H1 (cell line): Measurements from ENCODE around the gene STPG1. TPM values are rescaled to one million over a fixed set of nuclear protein-coding genes. Genes with fewer than 3 reads are reported as not detected.

Source experiments
- CTCF ChIA-PET: fragments of 300-600 bp; sonication (Branson Sonifier 250); formaldehyde crosslinking; loops from one replicate; lab custom pipeline; 2021; ENCODE audit not compliant: partially characterized antibody; lab: Charles Lee
- POLR2A ChIA-PET: fragments of 300-600 bp; sonication (Branson Sonifier 250); formaldehyde crosslinking; loops from one replicate; lab custom pipeline; 2021; ENCODE audit warnings: inconsistent platforms; ENCODE audit not compliant: partially characterized antibody; lab: Charles Lee
- DNase-seq, 2 experiments: peaks; one replicate each; pipeline versions ENCODE4 v3.0.0 to v3.0.0-alpha.2; 2010 to 2022; ENCODE audit warnings: low spot score in 2 of 2, low read depth in 1 of 2, mixed read lengths in 1 of 2
- FAIRE-seq: peaks from 2 replicates; lab custom pipeline; 2011; peaks lifted over from hg19 to GRCh38; lab: Jason Lieb, UNC
- H2AFZ ChIP-seq: 2 replicates; pipeline ENCODE4 v1.8.1; 2012; ENCODE audit warnings: low read length, inconsistent platforms
- H2AK5ac ChIP-seq: 2 replicates; pipeline ENCODE4 v1.6.1; 2013; ENCODE audit warnings: low read depth, low read length
- H2BK120ac ChIP-seq: replicated peaks from 2 replicates; pipeline ENCODE3; 2013; ENCODE audit warnings: low read depth, low read length, inconsistent platforms
- H2BK12ac ChIP-seq: 2 replicates; pipeline ENCODE4 v1.6.1; 2013; ENCODE audit warnings: low read depth, low read length
- H2BK15ac ChIP-seq: 2 replicates; pipeline ENCODE4 v1.6.1; 2013; ENCODE audit warnings: low read length
- H2BK20ac ChIP-seq: 2 replicates; pipeline ENCODE4 v1.6.1; 2013; ENCODE audit warnings: low read length
- H2BK5ac ChIP-seq: 2 replicates; pipeline ENCODE4 v1.6.1; 2013; ENCODE audit warnings: low read depth, low read length
- H3K14ac ChIP-seq: 2 replicates; pipeline ENCODE4 v1.6.1; 2013; ENCODE audit warnings: inconsistent platforms; ENCODE audit not compliant: insufficient read length
- H3K18ac ChIP-seq: 2 replicates; pipeline ENCODE4 v1.6.1; 2013; ENCODE audit warnings: low read length; ENCODE audit errors: extremely low read depth
- H3K23ac ChIP-seq: 2 replicates; pipeline ENCODE4 v1.6.1; 2013; ENCODE audit warnings: inconsistent platforms; ENCODE audit not compliant: insufficient read length
- H3K23me2 ChIP-seq: 2 replicates; pipeline ENCODE4 v1.6.1; 2013; ENCODE audit warnings: low read depth, low read length
- H3K27ac ChIP-seq: 2 replicates; pipeline ENCODE4 v1.6.1; 2011; ENCODE audit warnings: low read depth, low read length, inconsistent platforms
- H3K27me3 ChIP-seq, 4 experiments: replicated peaks in 1 of 4; 1 replicate in 1 of 4; 2 replicates in 3 of 4; pipeline versions ENCODE4 v1.6.1 to v1.8.1; 2011 to 2013; ENCODE audit warnings: low read length in 3 of 4, mild to moderate bottlenecking in 3 of 4, inconsistent platforms in 2 of 4, mixed read lengths in 2 of 4, moderate library complexity in 1 of 4; ENCODE audit not compliant: control insufficient read depth in 3 of 4, insufficient read depth in 3 of 4; ENCODE audit errors: extremely low read depth in 1 of 4
- H3K36me3 ChIP-seq, 4 experiments: 2 replicates each; pipeline versions ENCODE4 v1.6.1 to v1.8.1; 2011 to 2013; ENCODE audit warnings: mild to moderate bottlenecking in 4 of 4, low read length in 3 of 4, moderate library complexity in 2 of 4, control low read depth in 1 of 4, inconsistent platforms in 1 of 4; ENCODE audit not compliant: insufficient read depth in 4 of 4, control insufficient read depth in 2 of 4
- H3K4ac ChIP-seq: replicated peaks from 2 replicates; pipeline ENCODE3; 2013; ENCODE audit warnings: low read length, low read depth, mixed read lengths, inconsistent platforms; ENCODE audit not compliant: insufficient read length
- H3K4me1 ChIP-seq, 4 experiments: replicated peaks in 1 of 4; 1 replicate in 1 of 4; 2 replicates in 3 of 4; pipeline versions ENCODE4 v1.6.1 to v1.8.1; 2011 to 2013; ENCODE audit warnings: low read length in 3 of 4, inconsistent platforms in 2 of 4, mixed read lengths in 1 of 4; ENCODE audit not compliant: insufficient read depth in 4 of 4, control insufficient read depth in 3 of 4
- H3K4me2 ChIP-seq, 2 experiments: 2 replicates each; pipeline versions ENCODE4 v1.6.1 to v1.8.1; 2011 to 2013; ENCODE audit warnings: low read depth in 2 of 2, low read length in 2 of 2, control low read depth in 1 of 2, inconsistent platforms in 1 of 2, mild to moderate bottlenecking in 1 of 2; ENCODE audit not compliant: insufficient read depth in 1 of 2
- H3K4me3 ChIP-seq, 4 experiments: fragments of 200-600, 300-600 bp in 1 of 4; sonication (generic), shearing (Covaris generic), sonication (Bioruptor Twin) in 1 of 4; 2 replicates each; pipeline versions ENCODE4 v1.5.1 to v1.8.1; 2011 to 2016; ENCODE audit warnings: low read length in 4 of 4, low read depth in 3 of 4, control low read depth in 2 of 4, inconsistent platforms in 2 of 4, mild to moderate bottlenecking in 2 of 4, mixed read lengths in 1 of 4, moderate library complexity in 1 of 4; ENCODE audit not compliant: insufficient read depth in 2 of 4; ENCODE audit errors: extremely low read depth in 1 of 4
- H3K56ac ChIP-seq: replicated peaks from 2 replicates; pipeline ENCODE3; 2013; ENCODE audit warnings: low read depth, mild to moderate bottlenecking, mixed read lengths, low read length, inconsistent platforms; ENCODE audit not compliant: insufficient read length
- H3K79me1 ChIP-seq: 2 replicates; pipeline ENCODE4 v1.6.1; 2013; ENCODE audit warnings: low read depth, low read length, control low read depth
- H3K79me2 ChIP-seq, 2 experiments: 2 replicates each; pipeline versions ENCODE4 v1.6.1 to v1.8.1; 2012 to 2013; ENCODE audit warnings: low read length in 2 of 2, mild to moderate bottlenecking in 2 of 2, inconsistent platforms in 1 of 2; ENCODE audit not compliant: insufficient read depth in 2 of 2, control insufficient read depth in 1 of 2
- H3K9ac ChIP-seq, 4 experiments: replicated peaks in 1 of 4; 1 replicate in 1 of 4; 2 replicates in 3 of 4; pipeline versions ENCODE4 v1.6.1 to v1.8.1; 2011 to 2013; ENCODE audit warnings: low read depth in 3 of 4, low read length in 3 of 4, control low read depth in 2 of 4, mild to moderate bottlenecking in 2 of 4, moderate library complexity in 2 of 4, inconsistent platforms in 1 of 4; ENCODE audit errors: extremely low read depth in 1 of 4
- H3K9me3 ChIP-seq, 2 experiments: 2 replicates each; pipeline versions ENCODE4 v1.6.1 to v1.8.1; 2012 to 2013; ENCODE audit warnings: mild to moderate bottlenecking in 2 of 2, moderate library complexity in 2 of 2, control low read depth in 1 of 2, inconsistent platforms in 1 of 2, low read depth in 1 of 2, low read length in 1 of 2, mixed read lengths in 1 of 2; ENCODE audit not compliant: insufficient read depth in 2 of 2
- H4K20me1 ChIP-seq, 2 experiments: replicated peaks in 1 of 2; 2 replicates each; pipeline versions ENCODE3 to v1.8.1; 2011 to 2013; ENCODE audit warnings: inconsistent platforms in 2 of 2, low read length in 2 of 2, mild to moderate bottlenecking in 1 of 2; ENCODE audit not compliant: insufficient read depth in 2 of 2, control insufficient read depth in 1 of 2
- H4K5ac ChIP-seq: 2 replicates; pipeline ENCODE4 v1.6.1; 2013; ENCODE audit warnings: low read length, low read depth, mixed read lengths, inconsistent platforms; ENCODE audit not compliant: insufficient read length
- H4K8ac ChIP-seq: 2 replicates; pipeline ENCODE4 v1.8.0; 2013; ENCODE audit warnings: mild to moderate bottlenecking, moderate library complexity, low read length, inconsistent platforms; ENCODE audit not compliant: insufficient read depth; ENCODE audit errors: extremely low read depth
- H4K91ac ChIP-seq: replicated peaks from 2 replicates; pipeline ENCODE3; 2013; ENCODE audit warnings: low read length, mixed read lengths, inconsistent platforms; ENCODE audit not compliant: insufficient read length
- BRCA1 ChIP-seq: IDR thresholded peaks from 2 replicates; pipeline ENCODE4 v1.6.1; 2012; ENCODE audit warnings: low read depth, low read length, improper control_type of control experiment
- CHD1 ChIP-seq: IDR thresholded peaks from 2 replicates; pipeline ENCODE4 v1.6.1; 2012; ENCODE audit warnings: low read depth, low read length, improper control_type of control experiment
- E2F6 ChIP-seq: IDR thresholded peaks from 2 replicates; pipeline ENCODE4 v1.6.1; 2012; ENCODE audit warnings: inconsistent platforms
- EZH2 ChIP-seq: fragments of 200-600 bp; sonication (generic); IDR thresholded peaks from 2 replicates; pipeline ENCODE4 v1.7.1; 2012; ENCODE audit warnings: low read depth, mild to moderate bottlenecking, moderate library complexity, low read length, inconsistent platforms; ENCODE audit not compliant: severe bottlenecking
- GABPA ChIP-seq: IDR thresholded peaks from 2 replicates; pipeline ENCODE4 v1.6.1; 2011; ENCODE audit warnings: mild to moderate bottlenecking, low read length, moderate library complexity, borderline replicate concordance; ENCODE audit not compliant: insufficient read depth
- GTF2F1 ChIP-seq: IDR thresholded peaks from 2 replicates; pipeline ENCODE4 v1.6.1; 2012; ENCODE audit warnings: low read depth, low read length, improper control_type of control experiment, borderline replicate concordance
- NRF1 ChIP-seq: IDR thresholded peaks from 2 replicates; pipeline ENCODE4 v1.6.1; 2011; ENCODE audit warnings: mild to moderate bottlenecking, low read depth, low read length, improper control_type of control experiment
- RBBP5 ChIP-seq: IDR thresholded peaks from 2 replicates; pipeline ENCODE4 v1.7.1; 2012; ENCODE audit warnings: low read depth, mild to moderate bottlenecking, inconsistent platforms, low read length, moderate library complexity, borderline replicate concordance
- SIN3A ChIP-seq, 2 experiments: IDR thresholded peaks in 1 of 2; conservative IDR thresholded peaks in 1 of 2; 2 replicates each; pipeline ENCODE4 v1.6.1; 2011 to 2012; ENCODE audit warnings: low read length in 2 of 2, improper control_type of control experiment in 1 of 2, low read depth in 1 of 2, mild to moderate bottlenecking in 1 of 2
- SP2 ChIP-seq: IDR thresholded peaks from 2 replicates; pipeline ENCODE4 v1.6.1; 2012; ENCODE audit warnings: mild to moderate bottlenecking, low read length, inconsistent platforms
- SP4 ChIP-seq: IDR thresholded peaks from 2 replicates; pipeline ENCODE4 v1.6.1; 2012; ENCODE audit warnings: low read length, inconsistent platforms
- TCF12 ChIP-seq: IDR thresholded peaks from 2 replicates; pipeline ENCODE4 v1.6.1; 2011; ENCODE audit warnings: low read depth, mild to moderate bottlenecking, low read length
- TEAD4 ChIP-seq: IDR thresholded peaks from 2 replicates; pipeline ENCODE4 v1.6.1; 2012; ENCODE audit warnings: low read depth, low read length, inconsistent platforms, mixed read lengths
- WGBS, 2 experiments: shearing (Covaris generic) in 1 of 2; methylation state at CpG; one replicate each; pipeline versions ENCODE4 v1.1.6 to v1.1.7; 2013 to 2015; ENCODE audit warnings: low lambda C conversion rate in 2 of 2, mixed read lengths in 2 of 2, inconsistent platforms in 1 of 2, low coverage in 1 of 2, missing lambda C conversion rate in 1 of 2; ENCODE audit not compliant: insufficient replicate concordance in 2 of 2, insufficient coverage in 1 of 2, insufficient read length in 1 of 2; ENCODE audit errors: extremely low coverage in 1 of 2, missing lambda C conversion rate in 1 of 2; 5-methylcytosine and 5-hydroxymethylcytosine counted together
- polyA plus RNA-seq, 7 experiments: library from polyadenylated mRNA; depleted of rRNA in 3 of 7; stranded (reverse) in 5 of 7; unstranded in 2 of 7; fragments of >200 nt in 5 of 7; fragments of 200-250 nt in 2 of 7; gene quantifications; 1 replicate in 5 of 7; 2 replicates in 1 of 7; 4 replicates in 1 of 7; pipeline versions ENCODE4 v1.2.1 to v1.2.3, GENCODE V29; 2011 to 2013; ENCODE audit warnings: missing spikeins in 2 of 7, mixed read lengths in 2 of 7
- total RNA-seq: library from RNA; stranded (reverse); fragmentation: NEBNext Ultra II Directional; extraction: Animal tissue kit (Norgen Biotek cat#: 25700); gene quantifications from 2 replicates; pipeline ENCODE4 v1.2.1, GENCODE V29; 2021

Gene STPG1
- total and polyA plus RNA-seq, 2 of the 8 experiments (the other 6 are each of a cell fraction or from before 2014, with no cell fraction given) = 10.3 to 11.2 TPM

- POLR2A ChIA-PET = interaction anchor here (0.9 to 1.4 kb wide), 2 partner anchors 19 to 52 kb away, joined by 3 read pairs; no protein-coding TSS in a partner anchor
- no peaks in the 10 kb centered on the region for H3K27me3 ChIP-seq
- H2AFZ ChIP-seq = no peak overlapping the region
- no peak overlapping the region for H3K4me3 ChIP-seq
- no peak overlapping the region; the same call in none of the 2 replicates for H4K8ac ChIP-seq
- 0 out of 2 replicates have a peak overlapping the region, but pooled peaks have one; percentile 71 for H2AK5ac ChIP-seq
- peak overlapping the region; percentile 16 for H4K91ac ChIP-seq
- H2BK12ac ChIP-seq = peak overlapping the region; percentile 82; the same call in 1 of the 2 replicates
- H3K18ac ChIP-seq = peak overlapping the region; percentile 25
- FAIRE-seq (no peak), DNase-seq (no peak)
- no peak overlapping the region for H2BK120ac ChIP-seq
- no peak overlapping the region for H3K9ac ChIP-seq
- H4K5ac ChIP-seq = no peak overlapping the region
- no peak overlapping the region for H3K4ac ChIP-seq
- peak overlapping the region; percentile 90; the same call in 1 of the 2 replicates for H2BK20ac ChIP-seq
- H3K79me1 ChIP-seq = no peaks in the 10 kb centered on the region
- peak overlapping the region; percentile 52; the same call in 1 of the 2 replicates for H2BK5ac ChIP-seq
- no peaks in the 10 kb centered on the region for H4K20me1 ChIP-seq
- no peak overlapping the region for H3K23ac ChIP-seq
- CTCF ChIA-PET = interaction anchor here (0.8 to 4.8 kb wide), 13 partner anchors 10 to 186 kb away, joined by 3 to 22 read pairs (median 4); no protein-coding TSS in a partner anchor
- no peak overlapping the region for H3K27ac ChIP-seq
- H3K4me2 ChIP-seq = no peak overlapping the region
- H3K36me3 ChIP-seq = no peaks in the 10 kb centered on the region; a peak in 1 of 8 replicates
- H3K4me1 ChIP-seq = peaks cover 0 to 36% (median 24%) of the 10 kb centered on the region in 4 experiments; a peak in 6 of 7 replicates
- peak overlapping the region; percentile 72; the same call in 1 of the 2 replicates for H2BK15ac ChIP-seq
- H3K56ac ChIP-seq = no peak overlapping the region
- H3K14ac ChIP-seq = no peak overlapping the region
- H3K9me3 ChIP-seq = no peaks in the 10 kb centered on the region
- H3K79me2 ChIP-seq = no peaks in the 10 kb centered on the region
- WGBS, 2 experiments = 70% methylated on average over 8 of the region's 8 CpGs; no CpG with 5 or more reads in 1 of the 2 experiments
- no peaks in the 10 kb centered on the region for H3K23me2 ChIP-seq
- TF ChIP-seq TCF12 = no peak
- TF ChIP-seq BRCA1 = no peak
- TF ChIP-seq EZH2 = no peak
- TF ChIP-seq SP4 = no peak
- TF ChIP-seq RBBP5 = no peak
- TF ChIP-seq SIN3A (conservative IDR thresholded peaks at IDR 0.05 in 1 of 2, IDR thresholded peaks at IDR 0.05 in 1 of 2; ENCODE audit: low read depth in 1 of 2, low read length in 2 of 2) = no peak
- no peak for TF ChIP-seq NRF1
- TF ChIP-seq SP2 = no peak
- no peak for TF ChIP-seq GTF2F1
- no peak for TF ChIP-seq TEAD4
- no peak for TF ChIP-seq CHD1
- no peak for TF ChIP-seq GABPA
- TF ChIP-seq E2F6 = no peak
Observed at GRCh38 chr1:24340770-24341169, 72.8 kb downstream of the STPG1 start.
